ENCODE data around the gene TTBK2.
"Not testable (repeated sequence)": the region's sequence is repeated elsewhere in the genome, so short reads cannot be mapped to it uniquely, and the experiment has no call there.

Gene TTBK2

GRCh38 chr15:42903388-42904324, 16.9 kb downstream of the TTBK2 start:
- DNase-seq: no peak

GRCh38 chr15:42893911-42894310, 26.7 kb downstream of the TTBK2 start:
- DNase-seq: not testable (repeated sequence)

GRCh38 chr15:42891569-42891968, 29.0 kb downstream of the TTBK2 start:
- DNase-seq: no peak

GRCh38 chr15:42890161-42890913, 30.2 kb downstream of the TTBK2 start:
- no peak for DNase-seq

GRCh38 chr15:42887384-42887783, 33.2 kb downstream of the TTBK2 start:
- DNase-seq: not testable (repeated sequence)

GRCh38 chr15:42880121-42880520, 40.5 kb downstream of the TTBK2 start:
- DNase-seq: no peak

GRCh38 chr15:42879443-42879842, 41.1 kb downstream of the TTBK2 start:
- DNase-seq: no peak

- DNase-seq: no peak
Observed at GRCh38 chr15:42876224-42876623, 44.4 kb downstream of the TTBK2 start.

GRCh38 chr15:42868683-42869082, 51.9 kb downstream of the TTBK2 start:
- DNase-seq: no peak

GRCh38 chr15:42863572-42864239, 56.9 kb downstream of the TTBK2 start:
- no peak for DNase-seq

- DNase-seq: no peak
Observed at GRCh38 chr15:42858999-42859789, 61.4 kb downstream of the TTBK2 start.

- DNase-seq: no peak
Observed at GRCh38 chr15:42858540-42858939, 62.0 kb downstream of the TTBK2 start.

GRCh38 chr15:42854576-42854975, 66.0 kb downstream of the TTBK2 start:
- DNase-seq: no peak

GRCh38 chr15:42849836-42850235, 70.7 kb downstream of the TTBK2 start:
- no peak for DNase-seq

- DNase-seq: no peak
Observed at GRCh38 chr15:42848846-42849245, 71.7 kb downstream of the TTBK2 start.

- no peak for DNase-seq
Observed at GRCh38 chr15:42846647-42847046, 73.9 kb downstream of the TTBK2 start.

GRCh38 chr15:42845581-42845980, 75.0 kb downstream of the TTBK2 start:
- DNase-seq: no peak

GRCh38 chr15:42843699-42844098, 76.9 kb downstream of the TTBK2 start:
- DNase-seq: no peak

- DNase-seq: no peak
Observed at GRCh38 chr15:42836251-42836650, 84.3 kb downstream of the TTBK2 start.

- DNase-seq: no peak
Observed at GRCh38 chr15:42832576-42832975, 88.0 kb downstream of the TTBK2 start.

- DNase-seq: no peak
Observed at GRCh38 chr15:42826251-42826890, 94.2 kb downstream of the TTBK2 start.

- DNase-seq: no peak
Observed at GRCh38 chr15:42825599-42825998, 95.0 kb downstream of the TTBK2 start.
